PC-3 (cell line): ENCODE data around the gene FAM149A.

Source experiments
- EZH2 ChIP-seq: fragments of 300-600 bp; sonication (generic); IDR thresholded peaks from one replicate; pipeline ENCODE4 v1.6.1; 2017; ENCODE audit warnings: antibody characterized with exemption, mild to moderate bottlenecking, low read length; ENCODE audit not compliant: unreplicated experiment
- TF ChIP-seq, protein P1 (sequence below): fragments of 300-600 bp; sonication (generic); conservative IDR thresholded peaks from 2 replicates; pipeline ENCODE4 v1.5.1; 2017; ENCODE audit warnings: antibody characterized with exemption, low read depth, mild to moderate bottlenecking, low read length

DNA sequence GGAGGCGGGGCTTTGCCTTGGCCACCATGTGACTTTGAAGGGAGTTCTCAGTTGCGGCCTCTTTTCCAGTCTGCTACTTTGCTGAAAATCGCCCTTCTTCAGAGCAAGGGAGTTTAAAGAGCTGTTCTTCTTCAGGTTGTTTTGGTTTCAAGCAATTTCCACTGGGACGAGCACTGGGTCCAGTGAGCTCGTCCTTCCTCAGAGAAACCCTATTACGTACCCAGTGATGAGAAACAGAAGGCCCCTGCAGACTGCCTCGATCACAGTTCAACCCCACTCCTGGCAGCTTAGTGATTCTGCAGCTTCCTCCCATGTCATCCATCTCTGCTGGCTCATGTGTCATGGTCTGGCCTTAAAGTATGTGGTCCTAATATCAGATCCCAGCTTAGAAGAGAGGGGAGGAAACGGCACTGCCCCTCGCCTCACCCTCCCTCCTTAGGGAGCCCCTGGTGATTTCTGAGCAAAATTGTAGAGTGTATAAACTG lies 7.8 kb upstream of the FAM149A start:
- TF ChIP-seq, protein P1, sequence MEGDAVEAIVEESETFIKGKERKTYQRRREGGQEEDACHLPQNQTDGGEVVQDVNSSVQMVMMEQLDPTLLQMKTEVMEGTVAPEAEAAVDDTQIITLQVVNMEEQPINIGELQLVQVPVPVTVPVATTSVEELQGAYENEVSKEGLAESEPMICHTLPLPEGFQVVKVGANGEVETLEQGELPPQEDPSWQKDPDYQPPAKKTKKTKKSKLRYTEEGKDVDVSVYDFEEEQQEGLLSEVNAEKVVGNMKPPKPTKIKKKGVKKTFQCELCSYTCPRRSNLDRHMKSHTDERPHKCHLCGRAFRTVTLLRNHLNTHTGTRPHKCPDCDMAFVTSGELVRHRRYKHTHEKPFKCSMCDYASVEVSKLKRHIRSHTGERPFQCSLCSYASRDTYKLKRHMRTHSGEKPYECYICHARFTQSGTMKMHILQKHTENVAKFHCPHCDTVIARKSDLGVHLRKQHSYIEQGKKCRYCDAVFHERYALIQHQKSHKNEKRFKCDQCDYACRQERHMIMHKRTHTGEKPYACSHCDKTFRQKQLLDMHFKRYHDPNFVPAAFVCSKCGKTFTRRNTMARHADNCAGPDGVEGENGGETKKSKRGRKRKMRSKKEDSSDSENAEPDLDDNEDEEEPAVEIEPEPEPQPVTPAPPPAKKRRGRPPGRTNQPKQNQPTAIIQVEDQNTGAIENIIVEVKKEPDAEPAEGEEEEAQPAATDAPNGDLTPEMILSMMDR, result no peak
- no peak for TF ChIP-seq EZH2
